ENCODE data around the gene GALNT13. TPM values are rescaled to one million over a fixed set of nuclear protein-coding genes. Genes with fewer than 3 reads are reported as not detected.

Gene GALNT13
- polyA plus RNA-seq, 2 of the 4 experiments (the other 2 are of a cell fraction) = 12.1 to 15.6 TPM

GRCh38 chr2:154261473-154262027 is 389.8 kb downstream of the GALNT13 start:
- WGBS (ENCODE audit: missing lambda C conversion rate) = 78% methylated on average over 2 of the region's 2 CpGs
- ChIA-PET CTCF (no interaction called here), POLR2A (interaction anchor here (1.3 kb wide), 1 partner anchor 66 kb away, joined by 3 read pairs; no protein-coding TSS in a partner anchor)
- H3K27ac ChIP-seq = no peak overlapping the region
- H3K9me3 ChIP-seq = no peaks in the 10 kb centered on the region
- H3K4me2 ChIP-seq = peak overlapping the region; percentile 9; the same call in 1 of the 3 replicates
- no peak overlapping the region for H3K4me3 ChIP-seq
- no peak for ATAC-seq
- TF ChIP-seq ZC3H11A (IDR thresholded peaks at IDR 0.05) = no peak
- TF ChIP-seq RCOR1 (IDR thresholded peaks at IDR 0.05; ENCODE audit: low read depth, low read length) = no peak
- TF ChIP-seq ZFP36 (IDR thresholded peaks at IDR 0.05; ENCODE audit: borderline replicate concordance, partially characterized antibody) = no peak
- no peak for TF ChIP-seq HOXB13 (CRISPR knock-in tag; IDR thresholded peaks at IDR 0.05; ENCODE audit: low read depth)
- no peak for TF ChIP-seq CHD4 (IDR thresholded peaks at IDR 0.05; ENCODE audit: borderline replicate concordance)
- no peak for TF ChIP-seq REST (IDR thresholded peaks at IDR 0.05)
- no peak for TF ChIP-seq POLR2A (IDR thresholded peaks at IDR 0.05; ENCODE audit: low read length)
- no peak for TF ChIP-seq MAZ (IDR thresholded peaks at IDR 0.05; ENCODE audit: borderline replicate concordance, low read depth, low read length)
- no peak for TF ChIP-seq KDM1A (IDR thresholded peaks at IDR 0.05; ENCODE audit: low read depth)
- TF ChIP-seq ATOH8 (CRISPR knock-in tag; IDR thresholded peaks at IDR 0.05; ENCODE audit: low read depth) = no peak
- no peak for TF ChIP-seq EHMT2 (IDR thresholded peaks at IDR 0.05; ENCODE audit: low read depth)
- no peak for TF ChIP-seq NPAS2 (CRISPR knock-in tag; IDR thresholded peaks at IDR 0.05; ENCODE audit: borderline replicate concordance)
- TF ChIP-seq HMGXB4 (CRISPR knock-in tag; IDR thresholded peaks at IDR 0.05; ENCODE audit: borderline replicate concordance) = no peak
- no peak for TF ChIP-seq MYC (IDR thresholded peaks at IDR 0.05; ENCODE audit: borderline replicate concordance, low read length)
- no peak for TF ChIP-seq HOXB5 (CRISPR knock-in tag; IDR thresholded peaks at IDR 0.05)
- TF ChIP-seq RFX5 (IDR thresholded peaks at IDR 0.05) = no peak
- TF ChIP-seq FOXS1 (CRISPR knock-in tag; IDR thresholded peaks at IDR 0.05) = no peak
- FAIRE-seq = no peak
- DNase-seq (ENCODE audit: low read depth in 1 of 2, low spot score in 1 of 2) = no peak
- peaks cover 26% of the 10 kb centered on the region for H3K4me1 ChIP-seq

GRCh38 chr2:154263206-154263605 is 391.5 kb downstream of the GALNT13 start:
- DNase-seq (ENCODE audit: low read depth in 1 of 2, low spot score in 1 of 2) = no peak

More at GRCh38 chr2:154263206-154263605, 391.5 kb downstream of the GALNT13 start:
- Histone ChIP-seq H3K4me1 (peaks cover 26% of the 10 kb centered on the region), H3K4me3 (no peak overlapping the region), H3K27ac (peak overlapping the region; percentile 52 to 66; a peak in 5 of 6 replicates), H3K4me2 (peak overlapping the region; percentile 63), H3K9me3 (no peaks in the 10 kb centered on the region)
- ChIA-PET POLR2A (interaction anchor here (1.3 to 1.5 kb wide), 2 partner anchors 67 to 391 kb away, joined by 3 to 6 read pairs; partner anchors contain the start of gene GALNT13), CTCF (no interaction called here)
- TF ChIP-seq EP300 (IDR thresholded peaks at IDR 0.05) (no peak), MAX (IDR thresholded peaks at IDR 0.05) (no peak), KDM1A (IDR thresholded peaks at IDR 0.05; ENCODE audit: low read depth) (no peak), E2F6 (IDR thresholded peaks at IDR 0.05; ENCODE audit: borderline replicate concordance, low read depth) (no peak), MYC (IDR thresholded peaks at IDR 0.05; ENCODE audit: borderline replicate concordance, low read length) (no peak), MAFK (IDR thresholded peaks at IDR 0.05; ENCODE audit: partially characterized antibody) (no peak), TP53 (CRISPR knock-in tag; IDR thresholded peaks at IDR 0.05) (no peak), CTCF (IDR thresholded peaks at IDR 0.05) (no peak), FOXS1 (CRISPR knock-in tag; IDR thresholded peaks at IDR 0.05) (no peak), CHD4 (IDR thresholded peaks at IDR 0.05; ENCODE audit: borderline replicate concordance) (no peak)
- ATAC-seq (no peak), FAIRE-seq (no peak)
